GM12878 (cell line): ENCODE measurements around the gene RPTN. TPM values are rescaled to one million over a fixed set of nuclear protein-coding genes. Genes with fewer than 3 reads are reported as not detected.

ENCODE experiments used
- ATAC-seq: fragments of 200-7000 bp; cut with Tn5 transposase; 3 replicates; pipeline ENCODE4 v1.9.1; 2020; ENCODE audit warnings: mild to moderate bottlenecking, moderate library complexity
- BruUV-seq: library from RNA; stranded (reverse); fragments of 400-500 nt; replicated peaks from 2 replicates; lab custom pipeline; 2021; lab: Mats Ljungman, UMichigan
- CTCF ChIA-PET: fragments of 300-600 bp; sonication (Branson Sonifier 250); formaldehyde crosslinking; extraction: SDS; loops from one replicate; lab custom pipeline; 2021; ENCODE audit warnings: inconsistent platforms; lab: Yijun Ruan, JAX
- POLR2A ChIA-PET: fragments of 350-600 bp; formaldehyde crosslinking; extraction: SDS; loops from one replicate; lab custom pipeline; 2021; ENCODE audit warnings: inconsistent platforms; lab: Charles Lee
- RAD21 ChIA-PET: fragments of 300-600 bp; sonication (Branson Sonifier 250); formaldehyde crosslinking; loops from one replicate; lab custom pipeline; 2023; ENCODE audit warnings: antibody characterized with exemption; ENCODE audit not compliant: unreplicated experiment; lab: Charles Lee
- SMC1A ChIA-PET: fragments of 300-600 bp; sonication (Branson Sonifier 250); formaldehyde crosslinking; loops from one replicate; lab custom pipeline; 2023; ENCODE audit not compliant: unreplicated experiment, uncharacterized antibody; lab: Charles Lee
- DNase-seq: peaks from one replicate; pipeline ENCODE4 v3.0.0-alpha.2; 2011; ENCODE audit warnings: low read depth, low spot score
- FAIRE-seq: peaks from 3 replicates; lab custom pipeline; 2011; peaks lifted over from hg19 to GRCh38; lab: Jason Lieb, UNC
- H2AFZ ChIP-seq: 2 replicates; pipeline ENCODE4 v1.6.0; 2011; ENCODE audit warnings: low read depth, low read length, control low read depth; ENCODE audit not compliant: control insufficient read depth
- H3K27ac ChIP-seq: 2 replicates; pipeline ENCODE4 v1.5.1; 2011; ENCODE audit warnings: control low read depth; ENCODE audit not compliant: control insufficient read depth, insufficient read depth
- H3K27me3 ChIP-seq, 2 experiments: replicated peaks in 1 of 2; 2 replicates each; pipeline versions ENCODE4 v1.6.0 to v1.6.1; 2011; ENCODE audit warnings: low read length in 1 of 2; ENCODE audit not compliant: control insufficient read depth in 2 of 2, insufficient read depth in 2 of 2
- H3K36me3 ChIP-seq, 2 experiments: 2 replicates each; pipeline ENCODE4 v1.5.1; 2011; ENCODE audit warnings: low read length in 1 of 2; ENCODE audit not compliant: control insufficient read depth in 2 of 2, insufficient read depth in 2 of 2
- H3K4me1 ChIP-seq: 2 replicates; pipeline ENCODE4 v1.6.1; 2011; ENCODE audit warnings: mild to moderate bottlenecking, low read length, moderate library complexity, mixed read lengths; ENCODE audit not compliant: control insufficient read depth, insufficient read depth
- H3K4me2 ChIP-seq: 2 replicates; pipeline ENCODE4 v1.6.0; 2011; ENCODE audit warnings: control low read depth; ENCODE audit not compliant: control insufficient read depth, insufficient read depth
- H3K4me3 ChIP-seq: fragments of 200-600 bp; sonication (generic); 2 replicates; pipeline ENCODE4 v1.5.1; 2016
- H3K79me2 ChIP-seq: 2 replicates; pipeline ENCODE4 v1.6.0; 2011; ENCODE audit warnings: low read length; ENCODE audit not compliant: control insufficient read depth, insufficient read depth
- H3K9ac ChIP-seq: 2 replicates; pipeline ENCODE4 v1.8.0; 2011; ENCODE audit warnings: low read length, control low read depth, mixed read lengths; ENCODE audit not compliant: control insufficient read depth, insufficient read depth
- H3K9me3 ChIP-seq: replicated peaks from 3 replicates; pipeline ENCODE4 v1.5.1; 2011; ENCODE audit warnings: mild to moderate bottlenecking, low read length; ENCODE audit not compliant: control insufficient read depth, insufficient read depth
- H4K20me1 ChIP-seq: 2 replicates; pipeline ENCODE4 v1.6.0; 2011; ENCODE audit not compliant: control insufficient read depth, insufficient read depth
- ATF2 ChIP-seq: IDR thresholded peaks from 2 replicates; pipeline ENCODE4 v1.6.1; 2012; ENCODE audit warnings: low read length, inconsistent platforms
- ATF7 ChIP-seq: fragments of 450-650 bp; IDR thresholded peaks from 2 replicates; pipeline ENCODE4 v1.6.1; 2016; ENCODE audit warnings: low read depth, mild to moderate bottlenecking
- BHLHE40 ChIP-seq, 2 experiments: fragments of 450-650 bp in 1 of 2; IDR thresholded peaks; 2 replicates each; pipeline ENCODE4 v1.6.1; 2011 to 2017; ENCODE audit warnings: low read depth in 2 of 2, borderline replicate concordance in 1 of 2, improper control_type of control experiment in 1 of 2, low read length in 1 of 2, mild to moderate bottlenecking in 1 of 2
- CEBPB ChIP-seq, 2 experiments: fragments of 150-350 bp in 1 of 2; IDR thresholded peaks; 2 replicates each; pipeline ENCODE4 v1.6.1; 2012 to 2014; ENCODE audit warnings: low read depth in 2 of 2, low read length in 2 of 2, borderline replicate concordance in 1 of 2, inconsistent platforms in 1 of 2
- CHD4 ChIP-seq: fragments of 200-600 bp; sonication (generic); IDR thresholded peaks from 2 replicates; pipeline ENCODE4 v1.6.1; 2016; ENCODE audit warnings: mild to moderate bottlenecking
- KLF5 ChIP-seq: fragments of 450-650 bp; IDR thresholded peaks from 2 replicates; pipeline ENCODE4 v1.6.1; 2014; ENCODE audit warnings: mild to moderate bottlenecking; ENCODE audit not compliant: partially characterized antibody
- LARP7 ChIP-seq: fragments of 450-650 bp; IDR thresholded peaks from 2 replicates; pipeline ENCODE4 v1.6.1; 2017; ENCODE audit warnings: mild to moderate bottlenecking
- NR2C2 ChIP-seq: IDR thresholded peaks from 2 replicates; pipeline ENCODE4 v1.6.1; 2011; ENCODE audit warnings: borderline replicate concordance, low read depth; ENCODE audit not compliant: control insufficient read depth, insufficient read length
- SUPT20H ChIP-seq: IDR thresholded peaks from 2 replicates; pipeline ENCODE4 v1.6.1; 2011; ENCODE audit warnings: low read depth, mild to moderate bottlenecking, low read length, moderate library complexity, borderline replicate concordance; ENCODE audit not compliant: control insufficient read depth
- TCF3 ChIP-seq: IDR thresholded peaks from 2 replicates; pipeline ENCODE4 v1.6.1; 2012; ENCODE audit warnings: low read depth, mild to moderate bottlenecking, low read length, borderline replicate concordance; ENCODE audit not compliant: insufficient read depth
- ZBTB11 ChIP-seq: fragments of 450-650 bp; formaldehyde crosslinking; IDR thresholded peaks from 2 replicates; pipeline ENCODE4 v1.5.0; 2022; ENCODE audit warnings: mild to moderate bottlenecking, missing genetic modification characterization
- ZNF207 ChIP-seq: fragments of 450-650 bp; IDR thresholded peaks from 2 replicates; pipeline ENCODE4 v1.6.1; 2014; ENCODE audit warnings: antibody characterized with exemption, mild to moderate bottlenecking, borderline replicate concordance
- WGBS: methylation state at CpG from one replicate; pipeline ENCODE4 v1.1.6; 2016; ENCODE audit warnings: low lambda C conversion rate; ENCODE audit not compliant: insufficient replicate concordance, insufficient coverage; ENCODE audit errors: missing lambda C conversion rate; 5-methylcytosine and 5-hydroxymethylcytosine counted together
- in situ Hi-C: fragments of 300-500 bp; cut with MboI; formaldehyde crosslinking; loops from 9 replicates; pipeline ENCODE4 v1.14.3; 2018; ENCODE audit warnings: mixed read lengths
- intact Hi-C: fragments of 100-400 bp; cut with micrococcal nuclease; formaldehyde crosslinking; loops from one replicate; pipeline ENCODE4 v1.14.2; 2022; ENCODE audit not compliant: unreplicated experiment
- polyA plus RNA-seq, 11 experiments: library from polyadenylated mRNA; depleted of rRNA in 4 of 11; unstranded in 6 of 11; stranded (reverse) in 5 of 11; fragments of >200 nt; fragmentation: Nextera tagmentation in 4 of 11; fragmentation: Illumina TruSeq in 1 of 11; extraction: Ambion mirVana in 4 of 11; extraction: Trizol in 1 of 11; gene quantifications; 1 replicate in 1 of 11; 2 replicates in 10 of 11; pipeline versions ENCODE4 v1.2.1 to v1.2.3, GENCODE V29; 2011 to 2016; ENCODE audit warnings: inconsistent platforms in 2 of 11, missing spikeins in 2 of 11, low read depth in 1 of 11
- total RNA-seq, 4 experiments: library from RNA; depleted of rRNA in 3 of 4; stranded (reverse); fragments of >200 nt in 3 of 4; fragmentation: Illumina TruSeq in 1 of 4; extraction: Trizol in 1 of 4; gene quantifications; 2 replicates each; pipeline versions ENCODE4 v1.2.1 to v1.2.3, GENCODE V29; 2013 to 2021

RPTN gene
- total and polyA plus RNA-seq, 10 of the 15 experiments (the other 5 are each of a cell fraction or from before 2014, with no cell fraction given), result not detected

GRCh38 chr1:152107031-152107983 lies 51.7 kb downstream of the RPTN start:
- H3K27ac ChIP-seq, result no peak overlapping the region
- intact Hi-C loops, result no loop called here
- no peak overlapping the region for H3K4me3 ChIP-seq
- ATAC-seq (no peak), FAIRE-seq (no peak), DNase-seq (no peak)
- H3K79me2 ChIP-seq, result no peaks in the 10 kb centered on the region
- no peak overlapping the region for H2AFZ ChIP-seq
- ChIA-PET RAD21 (no interaction called here), POLR2A (no interaction called here), CTCF (no interaction called here), SMC1A (interaction anchor here (0.5 kb wide), 1 partner anchor 77 kb away, joined by 4 read pairs; no protein-coding TSS in a partner anchor)
- no peaks in the 10 kb centered on the region for H4K20me1 ChIP-seq
- peaks cover under 1% of the 10 kb centered on the region for H3K4me1 ChIP-seq
- WGBS, result 24% methylated on average over 35 of the region's 41 CpGs
- H3K27me3 ChIP-seq, result peaks cover 15 to 27% of the 10 kb centered on the region in 2 experiments
- in situ Hi-C loops, result no loop called here
- no peaks in the 10 kb centered on the region for H3K36me3 ChIP-seq
- no peak overlapping the region for H3K9ac ChIP-seq
- no peak overlapping the region for H3K4me2 ChIP-seq
- H3K9me3 ChIP-seq, result no peaks in the 10 kb centered on the region; the same call in 2 of the 3 replicates
- no TSS peak for BruUV-seq
- TF ChIP-seq BHLHE40 (IDR thresholded peaks at IDR 0.05; ENCODE audit: borderline replicate concordance in 1 of 2, low read depth in 2 of 2, low read length in 1 of 2) (no peak), ZBTB11 (CRISPR knock-in tag) (no peak), KLF5 (no peak), CEBPB (IDR thresholded peaks at IDR 0.05; ENCODE audit: borderline replicate concordance in 1 of 2, low read depth in 2 of 2, low read length in 2 of 2) (no peak), SUPT20H (no peak), ATF2 (no peak), LARP7 (no peak), ATF7 (no peak), ZNF207 (no peak), TCF3 (no peak), CHD4 (no peak), NR2C2 (no peak)
